IPS-18c (cell line): ENCODE results near the gene NAA80.
A peak's percentile ranks its signal among the peaks of the same experiment; 100 is the strongest.

ENCODE experiments used
- H3K4me3 ChIP-seq: 2 replicates; pipeline ENCODE4 v1.7.0; 2013; ENCODE audit warnings: low read depth, mild to moderate bottlenecking, low read length, moderate library complexity; ENCODE audit not compliant: insufficient read depth
- H3K9me3 ChIP-seq: one replicate; pipeline ENCODE4 v1.6.1; 2013; ENCODE audit warnings: mild to moderate bottlenecking, low read length, moderate library complexity; ENCODE audit not compliant: control insufficient read depth, insufficient read depth

Gene NAA80

GRCh38 chr3:50259432-50260026 is 39.7 kb downstream of the NAA80 start:
- no peak overlapping the region; the same call in 1 of the 2 replicates for H3K4me3 ChIP-seq
- no peaks in the 10 kb centered on the region for H3K9me3 ChIP-seq

- H3K4me3 ChIP-seq, result no peak overlapping the region
These were observed 40.2 kb downstream of the NAA80 start for GRCh38 chr3:50258979-50259378.

GRCh38 chr3:50258029-50258680 is 41.0 kb downstream of the NAA80 start:
- H3K4me3 ChIP-seq, result no peak overlapping the region
- H3K9me3 ChIP-seq, result no peaks in the 10 kb centered on the region

More at GRCh38 chr3:50258979-50259378, 40.2 kb downstream of the NAA80 start:
- no peaks in the 10 kb centered on the region for H3K9me3 ChIP-seq

GRCh38 chr3:50256978-50257890 is 42.0 kb downstream of the NAA80 start:
- H3K9me3 ChIP-seq, result no peaks in the 10 kb centered on the region
- no peak overlapping the region for H3K4me3 ChIP-seq

GRCh38 chr3:50255251-50255615 is 44.0 kb downstream of the NAA80 start:
- Histone ChIP-seq H3K4me3 (no peak overlapping the region), H3K9me3 (no peaks in the 10 kb centered on the region)

- no peaks in the 10 kb centered on the region for H3K9me3 ChIP-seq
- H3K4me3 ChIP-seq, result no peak overlapping the region
These were observed 44.5 kb downstream of the NAA80 start for GRCh38 chr3:50254577-50255250.

- Histone ChIP-seq H3K9me3 (no peaks in the 10 kb centered on the region), H3K4me3 (no peak overlapping the region)
These were observed 48.0 kb downstream of the NAA80 start for GRCh38 chr3:50251220-50251619.

- no peaks in the 10 kb centered on the region for H3K9me3 ChIP-seq
These were observed 48.7 kb downstream of the NAA80 start for GRCh38 chr3:50250514-50250913.

GRCh38 chr3:50249457-50249856 is 49.7 kb downstream of the NAA80 start:
- Histone ChIP-seq H3K4me3 (no peak overlapping the region), H3K9me3 (no peaks in the 10 kb centered on the region)

More at GRCh38 chr3:50250514-50250913, 48.7 kb downstream of the NAA80 start:
- H3K4me3 ChIP-seq, result no peak overlapping the region

GRCh38 chr3:50248387-50248786 is 50.8 kb downstream of the NAA80 start:
- no peaks in the 10 kb centered on the region for H3K9me3 ChIP-seq
- no peak overlapping the region for H3K4me3 ChIP-seq

GRCh38 chr3:50246517-50246954 is 52.7 kb downstream of the NAA80 start:
- peak overlapping the region; percentile 15; the same call in 1 of the 2 replicates for H3K4me3 ChIP-seq
- no peaks in the 10 kb centered on the region for H3K9me3 ChIP-seq
